ENCODE results near the gene GTF3C1. TPM values are rescaled to one million over a fixed set of nuclear protein-coding genes. Genes with fewer than 3 reads are reported as not detected.

GTF3C1 gene
- total RNA-seq, 4 donors from 2014 or later: 129 to 276 (median 181) TPM

- TF ChIP-seq POLR2AphosphoS5 (IDR thresholded peaks at IDR 0.05) (no peak), POLR2A (IDR thresholded peaks at IDR 0.05) (no peak), CTCF (IDR thresholded peaks at IDR 0.05) (no peak), EP300 (IDR thresholded peaks at IDR 0.05) (no peak)
- no peak overlapping the region for H3K27ac ChIP-seq
- no peak overlapping the region for H3K4me3 ChIP-seq
- H3K36me3 ChIP-seq: peaks cover 97% of the 10 kb centered on the region
- H3K4me1 ChIP-seq: no peaks in the 10 kb centered on the region
- no peaks in the 10 kb centered on the region for H3K9me3 ChIP-seq
- 85% methylated on average over 2 of the region's 2 CpGs for WGBS
- no peaks in the 10 kb centered on the region for H3K27me3 ChIP-seq
- no peak for DNase-seq (ENCODE audit: low spot score in 2 of 2)
Measured at GRCh38 chr16:27531186-27531585, 18.5 kb downstream of the GTF3C1 start.

GRCh38 chr16:27529962-27530361, 19.8 kb downstream of the GTF3C1 start:
- Histone ChIP-seq H3K4me3 (no peak overlapping the region), H3K36me3 (peaks cover 97% of the 10 kb centered on the region), H3K27ac (no peak overlapping the region), H3K9me3 (no peaks in the 10 kb centered on the region), H3K4me1 (no peaks in the 10 kb centered on the region), H3K27me3 (no peaks in the 10 kb centered on the region)
- DNase-seq (ENCODE audit: low spot score in 2 of 2): no peak
- 87% methylated on average over 6 of the region's 6 CpGs for WGBS
- TF ChIP-seq POLR2AphosphoS5 (IDR thresholded peaks at IDR 0.05): no peak
- no peak for TF ChIP-seq CTCF (IDR thresholded peaks at IDR 0.05)
- no peak for TF ChIP-seq EP300 (IDR thresholded peaks at IDR 0.05)
- TF ChIP-seq POLR2A (IDR thresholded peaks at IDR 0.05): no peak

GRCh38 chr16:27528294-27528693, 21.4 kb downstream of the GTF3C1 start:
- TF ChIP-seq CTCF (IDR thresholded peaks at IDR 0.05) (no peak), POLR2AphosphoS5 (IDR thresholded peaks at IDR 0.05) (no peak), POLR2A (IDR thresholded peaks at IDR 0.05) (no peak), EP300 (IDR thresholded peaks at IDR 0.05) (no peak)
- Histone ChIP-seq H3K27ac (no peak overlapping the region), H3K4me1 (no peaks in the 10 kb centered on the region), H3K4me3 (no peak overlapping the region), H3K9me3 (no peaks in the 10 kb centered on the region), H3K27me3 (no peaks in the 10 kb centered on the region), H3K36me3 (peaks cover 98% of the 10 kb centered on the region)
- no peak for DNase-seq (ENCODE audit: low spot score in 2 of 2)
- WGBS: 97% methylated on average over 4 of the region's 4 CpGs

- TF ChIP-seq POLR2A (IDR thresholded peaks at IDR 0.05) (no peak), POLR2AphosphoS5 (IDR thresholded peaks at IDR 0.05) (no peak), EP300 (IDR thresholded peaks at IDR 0.05) (no peak), CTCF (IDR thresholded peaks at IDR 0.05) (no peak)
- no peaks in the 10 kb centered on the region for H3K27me3 ChIP-seq
- H3K9me3 ChIP-seq: no peaks in the 10 kb centered on the region
- no peak overlapping the region for H3K27ac ChIP-seq
- H3K4me1 ChIP-seq: no peaks in the 10 kb centered on the region
- peaks cover 87% of the 10 kb centered on the region for H3K36me3 ChIP-seq
- WGBS: 94% methylated on average over 6 of the region's 6 CpGs
- H3K4me3 ChIP-seq: no peak overlapping the region
- no peak for DNase-seq (ENCODE audit: low spot score in 2 of 2)
Measured at GRCh38 chr16:27526180-27526579, 23.5 kb downstream of the GTF3C1 start.

- H3K27ac ChIP-seq: no peak overlapping the region
- 84% methylated on average over 6 of the region's 6 CpGs for WGBS
- DNase-seq (ENCODE audit: low spot score in 2 of 2): no peak
- no peaks in the 10 kb centered on the region for H3K27me3 ChIP-seq
- peaks cover 67% of the 10 kb centered on the region for H3K36me3 ChIP-seq
- H3K9me3 ChIP-seq: no peaks in the 10 kb centered on the region
- H3K4me3 ChIP-seq: no peak overlapping the region
- TF ChIP-seq POLR2A (IDR thresholded peaks at IDR 0.05) (no peak), CTCF (IDR thresholded peaks at IDR 0.05) (no peak), POLR2AphosphoS5 (IDR thresholded peaks at IDR 0.05) (no peak), EP300 (IDR thresholded peaks at IDR 0.05) (no peak)
- no peaks in the 10 kb centered on the region for H3K4me1 ChIP-seq
Measured at GRCh38 chr16:27522173-27522707, 27.5 kb downstream of the GTF3C1 start.
